GM18909 (cell line): ENCODE data around the gene FLAD1.
A peak's percentile ranks its signal among the peaks of the same experiment; 100 is the strongest.
"Not testable (repeated sequence)": the region's sequence is repeated elsewhere in the genome, so short reads cannot be mapped to it uniquely, and the experiment has no call there.

Experiments
- ATAC-seq: cut with Tn5 transposase; IDR thresholded peaks from one replicate; pipeline ENCODE4 v1.9.1; 2021; ENCODE audit warnings: mild to moderate bottlenecking; ENCODE audit not compliant: unreplicated experiment, poor library complexity

Gene FLAD1

GRCh38 chr1:154967331-154967950 is 15.7 kb upstream of the FLAD1 start:
- ATAC-seq = no peak

- ATAC-seq = no peak
Measured at GRCh38 chr1:154968731-154969130, 14.4 kb upstream of the FLAD1 start.

- no peak for ATAC-seq
Measured at GRCh38 chr1:154969246-154969645, 13.9 kb upstream of the FLAD1 start.

GRCh38 chr1:154969860-154970452 is 13.2 kb upstream of the FLAD1 start:
- ATAC-seq = no peak

GRCh38 chr1:154970631-154971340 is 12.4 kb upstream of the FLAD1 start, which contains the start of gene SHC1:
Gene SHC1 (minus strand): TSS chr1:154970747. CDS start chr1:154970526, 221 bp downstream.
- no peak for ATAC-seq

GRCh38 chr1:154971341-154971998 is 11.7 kb upstream of the FLAD1 start:
- ATAC-seq = no peak

- no peak for ATAC-seq
Measured at GRCh38 chr1:154972213-154972516, 11.0 kb upstream of the FLAD1 start.

- ATAC-seq = no peak
Measured at GRCh38 chr1:154972517-154973343, 10.4 kb upstream of the FLAD1 start.

GRCh38 chr1:154973344-154974101 is 9.6 kb upstream of the FLAD1 start:
- peak; percentile 25 for ATAC-seq

GRCh38 chr1:154974102-154974807 is 8.9 kb upstream of the FLAD1 start, which contains the start of gene CKS1B:
Gene CKS1B (plus strand): TSS chr1:154974681. CDS start chr1:154974746, 65 bp downstream.
- peak; percentile 77 for ATAC-seq

GRCh38 chr1:154974808-154975408 is 8.2 kb upstream of the FLAD1 start:
- ATAC-seq = peak; percentile 49

- ATAC-seq = no peak
Measured at GRCh38 chr1:154975409-154976059, 7.6 kb upstream of the FLAD1 start.

GRCh38 chr1:154977762-154978161 is 5.4 kb upstream of the FLAD1 start:
- ATAC-seq = not testable (repeated sequence)

GRCh38 chr1:154978360-154978759 is 4.8 kb upstream of the FLAD1 start:
- no peak for ATAC-seq

- ATAC-seq = no peak
Measured at GRCh38 chr1:154982341-154982740, 803 bp upstream of the FLAD1 start.

GRCh38 chr1:154983776-154984466 is 777 bp downstream of the FLAD1 start:
- ATAC-seq = no peak

GRCh38 chr1:154986736-154987135 is 3.6 kb downstream of the FLAD1 start:
- ATAC-seq = not testable (repeated sequence)
